CD1c-positive myeloid dendritic cell (primary cell): ENCODE results near the gene GGTLC3.
A peak's percentile ranks its signal among the peaks of the same experiment; 100 is the strongest.
"Not testable (repeated sequence)": the region's sequence is repeated elsewhere in the genome, so short reads cannot be mapped to it uniquely, and the experiment has no call there.

Source experiments
- DNase-seq: peaks from one replicate; pipeline ENCODE4 v3.0.0-alpha.2; 2016; ENCODE audit errors: extremely low spot score

Gene GGTLC3

GRCh38 chr22:18518061-18518460 is at the start of gene GGTLC3:
TSS of gene GGTLC3 (minus strand) at chr22:18518161. CDS start at chr22:18517897, 264 bp downstream.
- DNase-seq = not testable (repeated sequence)

- not testable (repeated sequence) for DNase-seq
These were observed 42.4 kb upstream of the GGTLC3 start for GRCh38 chr22:18560099-18560974.

GRCh38 chr22:18558939-18559338 is 41.0 kb upstream of the GGTLC3 start:
- not testable (repeated sequence) for DNase-seq

GRCh38 chr22:18558516-18558915 is 40.6 kb upstream of the GGTLC3 start:
- not testable (repeated sequence) for DNase-seq

GRCh38 chr22:18554280-18555256 is 36.6 kb upstream of the GGTLC3 start:
- DNase-seq = not testable (repeated sequence)

GRCh38 chr22:18552839-18553597 is 35.1 kb upstream of the GGTLC3 start:
- not testable (repeated sequence) for DNase-seq

GRCh38 chr22:18551046-18551445 is 33.1 kb upstream of the GGTLC3 start:
- not testable (repeated sequence) for DNase-seq

- DNase-seq = not testable (repeated sequence)
These were observed 31.7 kb upstream of the GGTLC3 start for GRCh38 chr22:18549458-18550179.

GRCh38 chr22:18544615-18545014 is 26.7 kb upstream of the GGTLC3 start:
- DNase-seq = not testable (repeated sequence)

- DNase-seq = not testable (repeated sequence)
These were observed 25.4 kb upstream of the GGTLC3 start for GRCh38 chr22:18543400-18543799.

GRCh38 chr22:18539994-18540393 is 22.0 kb upstream of the GGTLC3 start:
- DNase-seq = not testable (repeated sequence)

GRCh38 chr22:18534315-18534714 is 16.4 kb upstream of the GGTLC3 start:
- DNase-seq = not testable (repeated sequence)

- not testable (repeated sequence) for DNase-seq
These were observed 15.7 kb upstream of the GGTLC3 start for GRCh38 chr22:18533633-18534032.

GRCh38 chr22:18529416-18530145 is 11.6 kb upstream of the GGTLC3 start:
- DNase-seq = not testable (repeated sequence)

GRCh38 chr22:18528597-18529415 is 10.8 kb upstream of the GGTLC3 start:
- peak; percentile 74 for DNase-seq

- not testable (repeated sequence) for DNase-seq
These were observed 10.0 kb upstream of the GGTLC3 start, which contains the start of gene TMEM191B for GRCh38 chr22:18527752-18528596. TSS of gene TMEM191B (plus strand) at chr22:18527802. CDS start at chr22:18527981, 179 bp downstream.

- DNase-seq = not testable (repeated sequence)
These were observed 5.4 kb upstream of the GGTLC3 start for GRCh38 chr22:18523328-18523727.

- not testable (repeated sequence) for DNase-seq
These were observed 4.8 kb upstream of the GGTLC3 start for GRCh38 chr22:18522762-18523161.
